Endodermal cell (in vitro differentiated cells): ENCODE results near the gene CRISPLD2. TPM values are rescaled to one million over a fixed set of nuclear protein-coding genes. Genes with fewer than 3 reads are reported as not detected.

ENCODE experiments used
- DNase-seq: peaks from one replicate; pipeline ENCODE4 v3.0.0-alpha.2; 2017
- H3K27ac ChIP-seq: 2 replicates; pipeline ENCODE4 v1.5.1; 2013; ENCODE audit warnings: mild to moderate bottlenecking, low read depth, low read length, moderate library complexity
- H3K27me3 ChIP-seq: 2 replicates; pipeline ENCODE4 v1.6.1; 2013; ENCODE audit warnings: mild to moderate bottlenecking, low read length, moderate library complexity; ENCODE audit not compliant: insufficient read depth, control insufficient read depth, poor library complexity, severe bottlenecking
- H3K36me3 ChIP-seq: 2 replicates; pipeline ENCODE4 v1.7.0; 2013; ENCODE audit warnings: mild to moderate bottlenecking, low read length, moderate library complexity; ENCODE audit not compliant: control insufficient read depth, insufficient read depth
- H3K4me1 ChIP-seq: one replicate; pipeline ENCODE4 v1.7.0; 2013; ENCODE audit warnings: low read length; ENCODE audit not compliant: control insufficient read depth, insufficient read depth
- H3K4me3 ChIP-seq: 2 replicates; pipeline ENCODE4 v1.5.1; 2013; ENCODE audit warnings: mild to moderate bottlenecking, low read length, moderate library complexity
- H3K9ac ChIP-seq: 2 replicates; pipeline ENCODE4 v1.6.1; 2013; ENCODE audit warnings: mild to moderate bottlenecking, low read length, moderate library complexity; ENCODE audit not compliant: poor library complexity, severe bottlenecking; ENCODE audit errors: extremely low read depth
- H3K9me3 ChIP-seq: 2 replicates; pipeline ENCODE4 v1.6.1; 2013; ENCODE audit warnings: mild to moderate bottlenecking, low read length, moderate library complexity; ENCODE audit not compliant: control insufficient read depth
- H3K27ac Mint-ChIP-seq: 2 replicates; pipeline ENCODE4 v1.8.0; 2020; ENCODE audit warnings: mixed read lengths
- H3K27me3 Mint-ChIP-seq: 2 replicates; pipeline ENCODE4 v1.8.0; 2021; ENCODE audit warnings: mild to moderate bottlenecking, mixed read lengths; ENCODE audit not compliant: insufficient read depth
- H3K36me3 Mint-ChIP-seq: 2 replicates; pipeline ENCODE4 v1.8.0; 2020; ENCODE audit warnings: low read depth, mixed read lengths
- H3K4me1 Mint-ChIP-seq: 2 replicates; pipeline ENCODE4 v1.8.0; 2020; ENCODE audit warnings: mixed read lengths
- H3K4me3 Mint-ChIP-seq: 2 replicates; pipeline ENCODE4 v1.8.0; 2020; ENCODE audit warnings: mild to moderate bottlenecking, moderate library complexity, mixed read lengths
- H3K9me3 Mint-ChIP-seq: 2 replicates; pipeline ENCODE4 v1.8.0; 2020; ENCODE audit warnings: mild to moderate bottlenecking, mixed read lengths
- WGBS, 2 experiments: methylation state at CpG; one replicate each; pipeline versions ENCODE4 v1.1.5 to v1.1.7; 2013; ENCODE audit warnings: missing lambda C conversion rate in 2 of 2, mixed read lengths in 1 of 2; ENCODE audit not compliant: insufficient coverage in 1 of 2, insufficient read length in 1 of 2; 5-methylcytosine and 5-hydroxymethylcytosine counted together
- total RNA-seq, 2 donors: library from RNA; stranded (reverse); fragmentation: NEBNext Ultra II Directional in 1 of 2; extraction: Animal tissue kit (Norgen Biotek cat#: 25700) in 1 of 2; gene quantifications; 2 replicates in 1 of 2; 3 replicates in 1 of 2; pipeline ENCODE4 v1.2.1, GENCODE V29; 2021
- TF ChIP-seq, protein P1 (sequence below): fragments of 200-600 bp; sonication (generic); conservative IDR thresholded peaks from 2 replicates; pipeline ENCODE4 v1.5.0; 2021; ENCODE audit warnings: antibody characterized with exemption, mild to moderate bottlenecking

The CRISPLD2 gene
- total RNA-seq, 2 donors from 2014 or later: 5.0 to 9.3 TPM

- Histone ChIP-seq H3K9ac (no peak overlapping the region), H3K4me1 (no peaks in the 10 kb centered on the region), H3K27me3 (no peaks in the 10 kb centered on the region), H3K27ac (no peak overlapping the region), H3K9me3 (no peaks in the 10 kb centered on the region), H3K36me3 (no peaks in the 10 kb centered on the region), H3K4me3 (no peak overlapping the region)
- 92% methylated on average over 6 to 12 of the region's 12 CpGs for WGBS, 2 experiments
- DNase-seq: no peak
- TF ChIP-seq, protein P1, sequence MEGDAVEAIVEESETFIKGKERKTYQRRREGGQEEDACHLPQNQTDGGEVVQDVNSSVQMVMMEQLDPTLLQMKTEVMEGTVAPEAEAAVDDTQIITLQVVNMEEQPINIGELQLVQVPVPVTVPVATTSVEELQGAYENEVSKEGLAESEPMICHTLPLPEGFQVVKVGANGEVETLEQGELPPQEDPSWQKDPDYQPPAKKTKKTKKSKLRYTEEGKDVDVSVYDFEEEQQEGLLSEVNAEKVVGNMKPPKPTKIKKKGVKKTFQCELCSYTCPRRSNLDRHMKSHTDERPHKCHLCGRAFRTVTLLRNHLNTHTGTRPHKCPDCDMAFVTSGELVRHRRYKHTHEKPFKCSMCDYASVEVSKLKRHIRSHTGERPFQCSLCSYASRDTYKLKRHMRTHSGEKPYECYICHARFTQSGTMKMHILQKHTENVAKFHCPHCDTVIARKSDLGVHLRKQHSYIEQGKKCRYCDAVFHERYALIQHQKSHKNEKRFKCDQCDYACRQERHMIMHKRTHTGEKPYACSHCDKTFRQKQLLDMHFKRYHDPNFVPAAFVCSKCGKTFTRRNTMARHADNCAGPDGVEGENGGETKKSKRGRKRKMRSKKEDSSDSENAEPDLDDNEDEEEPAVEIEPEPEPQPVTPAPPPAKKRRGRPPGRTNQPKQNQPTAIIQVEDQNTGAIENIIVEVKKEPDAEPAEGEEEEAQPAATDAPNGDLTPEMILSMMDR: no peak
- no peak overlapping the region for H3K27ac Mint-ChIP-seq
- H3K27me3 Mint-ChIP-seq: peaks cover 2% of the 10 kb centered on the region
- H3K4me1 Mint-ChIP-seq: no peaks in the 10 kb centered on the region
- H3K36me3 Mint-ChIP-seq: peaks cover 3% of the 10 kb centered on the region
- no peaks in the 10 kb centered on the region for H3K9me3 Mint-ChIP-seq
- no peak overlapping the region for H3K4me3 Mint-ChIP-seq
These were observed 74.2 kb downstream of the CRISPLD2 start for GRCh38 chr16:84893849-84894599.

- no peaks in the 10 kb centered on the region for H3K9me3 ChIP-seq
- no peaks in the 10 kb centered on the region for H3K27me3 ChIP-seq
- Mint-ChIP-seq H3K27me3 (peaks cover 2% of the 10 kb centered on the region), H3K36me3 (peaks cover 3% of the 10 kb centered on the region), H3K4me1 (no peaks in the 10 kb centered on the region), H3K9me3 (no peaks in the 10 kb centered on the region), H3K4me3 (no peak overlapping the region), H3K27ac (no peak overlapping the region)
- no peak overlapping the region for H3K4me3 ChIP-seq
- H3K27ac ChIP-seq: no peak overlapping the region
- no peaks in the 10 kb centered on the region for H3K4me1 ChIP-seq
- TF ChIP-seq, protein P1: no peak
- no peaks in the 10 kb centered on the region for H3K36me3 ChIP-seq
- DNase-seq: no peak
- 86 to 90% methylated on average over 2 to 6 of the region's 6 CpGs for whole genome bisulfite sequencing, 2 experiments
- no peak overlapping the region for H3K9ac ChIP-seq
These were observed 75.2 kb downstream of the CRISPLD2 start for GRCh38 chr16:84895016-84895415.

GRCh38 chr16:84896847-84897246 is 77.1 kb downstream of the CRISPLD2 start:
- no peaks in the 10 kb centered on the region for H3K9me3 Mint-ChIP-seq
- H3K27ac Mint-ChIP-seq: no peak overlapping the region
- no peaks in the 10 kb centered on the region for H3K4me1 Mint-ChIP-seq
- no peaks in the 10 kb centered on the region for H3K36me3 Mint-ChIP-seq
- no peak overlapping the region for H3K4me3 Mint-ChIP-seq
- TF ChIP-seq, protein P1: peak; percentile 30
- Histone ChIP-seq H3K9me3 (no peaks in the 10 kb centered on the region), H3K27me3 (no peaks in the 10 kb centered on the region), H3K4me1 (no peaks in the 10 kb centered on the region), H3K27ac (no peak overlapping the region), H3K4me3 (no peak overlapping the region), H3K9ac (no peak overlapping the region), H3K36me3 (no peaks in the 10 kb centered on the region)
- DNase-seq: no peak
- H3K27me3 Mint-ChIP-seq: no peaks in the 10 kb centered on the region
- WGBS, 2 experiments: 89 to 91% methylated on average over 3 to 9 of the region's 9 CpGs
